HUES64 (cell line): ENCODE data around the gene DGKB.

Source experiments
- H3K27ac ChIP-seq: 2 replicates; pipeline ENCODE4 v1.7.0; 2013; ENCODE audit warnings: low read depth, low read length, inconsistent platforms
- H3K27me3 ChIP-seq: 2 replicates; pipeline ENCODE4 v1.6.1; 2013; ENCODE audit warnings: mild to moderate bottlenecking, low read length; ENCODE audit not compliant: insufficient read depth
- H3K36me3 ChIP-seq: 2 replicates; pipeline ENCODE4 v1.6.1; 2013; ENCODE audit warnings: mild to moderate bottlenecking, low read length; ENCODE audit not compliant: insufficient read depth
- H3K4me1 ChIP-seq: 2 replicates; pipeline ENCODE4 v1.6.1; 2013; ENCODE audit warnings: mild to moderate bottlenecking, low read length, moderate library complexity; ENCODE audit not compliant: insufficient read depth
- H3K4me3 ChIP-seq: 2 replicates; pipeline ENCODE4 v1.5.1; 2013; ENCODE audit warnings: mild to moderate bottlenecking, low read length, moderate library complexity
- H3K9ac ChIP-seq: 2 replicates; pipeline ENCODE4 v1.6.1; 2013; ENCODE audit warnings: mild to moderate bottlenecking, low read depth, low read length
- H3K9me3 ChIP-seq: 2 replicates; pipeline ENCODE4 v1.6.1; 2013; ENCODE audit warnings: low read depth, low read length; ENCODE audit not compliant: insufficient read depth
- WGBS: fragments of 150-250, 120-280 bp; methylation state at CpG from one replicate; pipeline ENCODE4 v1.1.7; 2013; ENCODE audit warnings: missing lambda C conversion rate; 5-methylcytosine and 5-hydroxymethylcytosine counted together

Gene DGKB

GRCh38 chr7:14324767-14325166, 577.8 kb downstream of the DGKB start:
- Histone ChIP-seq H3K9ac (no peak overlapping the region), H3K9me3 (peaks cover 7% of the 10 kb centered on the region; the same call in 1 of the 2 replicates), H3K27me3 (no peaks in the 10 kb centered on the region), H3K4me1 (no peaks in the 10 kb centered on the region), H3K36me3 (no peaks in the 10 kb centered on the region), H3K27ac (no peak overlapping the region), H3K4me3 (no peak overlapping the region)
- 88% methylated on average over 3 of the region's 3 CpGs for WGBS

DNA sequence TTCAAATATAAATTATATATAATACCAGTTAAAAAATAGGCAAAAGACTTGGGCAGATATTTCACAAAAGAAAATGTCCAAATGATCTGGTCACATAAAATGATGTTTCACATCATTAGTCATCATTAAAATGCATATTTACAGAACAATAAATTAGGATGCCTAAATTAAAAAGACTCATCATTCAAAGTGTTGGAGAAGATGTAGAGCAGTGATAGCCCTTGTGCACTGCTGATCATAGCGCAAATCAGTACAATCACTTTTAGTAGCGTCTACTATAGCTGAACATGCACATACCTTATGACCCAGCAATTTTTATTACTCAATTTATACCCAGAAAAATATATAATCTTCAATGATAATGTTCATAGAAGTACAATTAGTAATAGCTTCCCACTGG, 579.8 kb downstream of the DGKB start:
- WGBS = 95% methylated on average over 2 of the region's 2 CpGs
- Histone ChIP-seq H3K27me3 (no peaks in the 10 kb centered on the region), H3K4me1 (no peaks in the 10 kb centered on the region), H3K36me3 (no peaks in the 10 kb centered on the region), H3K4me3 (no peak overlapping the region), H3K27ac (no peak overlapping the region), H3K9ac (no peak overlapping the region), H3K9me3 (peaks cover 7% of the 10 kb centered on the region; the same call in 1 of the 2 replicates)

DNA sequence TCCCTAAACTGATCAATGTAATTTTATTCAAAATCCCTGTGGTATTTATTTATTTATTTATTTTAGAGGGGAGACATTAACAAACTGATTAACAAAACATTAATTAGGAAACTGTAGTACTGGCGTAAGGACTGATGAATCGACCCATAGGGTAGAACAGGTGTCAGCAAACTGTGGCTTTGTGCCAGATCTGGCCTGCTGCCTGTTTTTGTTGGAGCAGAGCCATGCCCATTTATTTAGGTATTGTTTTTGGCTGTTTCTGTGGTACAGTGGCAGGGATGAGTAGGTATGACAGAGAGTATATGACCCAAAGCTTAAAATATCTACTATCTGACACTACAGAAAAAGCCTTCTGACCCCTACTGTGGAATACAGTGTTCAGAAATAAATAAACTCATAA, 580.6 kb downstream of the DGKB start:
- no peaks in the 10 kb centered on the region for H3K4me1 ChIP-seq
- H3K27ac ChIP-seq = no peak overlapping the region
- 97% methylated on average over 2 of the region's 2 CpGs for WGBS
- no peaks in the 10 kb centered on the region for H3K36me3 ChIP-seq
- peaks cover 7% of the 10 kb centered on the region; the same call in 1 of the 2 replicates for H3K9me3 ChIP-seq
- no peaks in the 10 kb centered on the region for H3K27me3 ChIP-seq
- no peak overlapping the region for H3K4me3 ChIP-seq
- no peak overlapping the region for H3K9ac ChIP-seq

DNA sequence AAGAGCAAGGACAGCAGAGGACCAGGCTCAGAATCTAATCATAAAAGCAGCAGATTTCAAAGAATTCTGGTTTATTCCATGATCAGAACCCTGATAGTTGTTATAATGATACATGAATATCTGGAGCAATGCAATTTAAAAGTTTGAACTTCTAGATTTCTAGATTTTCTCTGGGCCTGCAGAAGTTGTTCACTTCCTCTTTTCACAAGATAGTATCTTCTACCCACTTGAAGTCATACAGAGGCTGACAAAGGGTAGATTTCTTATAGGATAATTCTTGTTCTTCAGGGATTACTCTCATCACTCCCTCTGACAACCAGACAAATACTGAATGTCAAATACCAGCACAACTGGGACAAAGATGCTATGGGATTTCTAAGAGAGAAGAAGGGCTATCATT, 593.1 kb downstream of the DGKB start:
- H3K9me3 ChIP-seq = no peaks in the 10 kb centered on the region
- H3K27me3 ChIP-seq = no peaks in the 10 kb centered on the region
- no peak overlapping the region for H3K4me3 ChIP-seq
- no peak overlapping the region for H3K27ac ChIP-seq
- no peak overlapping the region for H3K9ac ChIP-seq
- H3K36me3 ChIP-seq = no peaks in the 10 kb centered on the region
- H3K4me1 ChIP-seq = 0 out of 2 replicates have a peak, but pooled peaks cover 6% of the 10 kb centered on the region

DNA sequence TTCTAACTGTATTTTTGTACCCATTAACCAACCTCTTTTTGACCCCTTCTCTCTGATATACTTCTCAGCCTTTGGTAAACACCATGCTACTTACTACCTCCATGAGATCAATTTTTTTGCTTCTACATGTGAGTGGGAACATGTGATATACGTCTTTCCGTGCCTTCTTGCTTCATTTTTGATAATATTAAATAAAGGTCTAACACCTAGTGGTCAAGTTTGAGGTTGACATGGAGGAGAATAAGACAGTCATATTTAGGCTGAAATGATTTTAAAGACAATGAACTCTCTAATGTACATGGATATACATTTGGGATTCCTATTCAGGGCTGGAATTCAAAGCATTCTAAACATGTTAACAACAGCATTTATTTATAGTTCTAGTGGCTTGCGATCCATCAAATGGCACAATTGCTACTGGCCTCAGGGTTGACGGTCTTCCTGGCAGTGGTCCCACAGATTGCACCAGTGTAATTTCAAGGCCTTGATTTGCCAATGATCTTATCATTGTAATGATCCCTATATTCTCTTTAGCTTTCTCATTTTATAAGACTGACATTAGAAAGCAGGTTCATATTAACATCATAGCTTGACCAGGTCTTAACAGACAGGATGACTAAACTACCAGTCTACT, 597.2 kb downstream of the DGKB start:
- Histone ChIP-seq H3K27me3 (no peaks in the 10 kb centered on the region), H3K36me3 (no peaks in the 10 kb centered on the region), H3K4me3 (no peak overlapping the region), H3K9me3 (no peaks in the 10 kb centered on the region), H3K4me1 (0 out of 2 replicates have a peak, but pooled peaks cover 6% of the 10 kb centered on the region), H3K27ac (no peak overlapping the region), H3K9ac (no peak overlapping the region)
- WGBS = 96% methylated on average over 2 of the region's 4 CpGs

DNA sequence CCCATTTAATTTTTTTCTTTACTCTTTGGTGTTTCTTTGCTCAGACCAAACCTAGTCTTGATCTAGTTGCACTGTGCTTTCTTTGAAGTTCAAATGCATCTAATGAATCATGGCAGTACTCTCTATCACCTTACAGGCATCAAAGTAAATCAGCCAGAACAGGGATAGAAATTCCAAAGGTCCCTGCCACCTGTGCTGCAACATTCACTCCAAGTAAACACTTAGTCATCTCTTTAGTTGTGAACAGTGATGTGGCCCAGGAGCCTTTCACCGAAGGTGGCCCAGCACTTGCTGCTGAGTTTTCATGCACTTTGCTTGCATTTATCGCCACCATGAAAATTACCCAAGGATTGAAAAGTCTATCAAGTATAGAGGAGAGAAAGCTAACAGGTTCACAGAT, 599.0 kb downstream of the DGKB start:
- Histone ChIP-seq H3K9ac (no peak overlapping the region), H3K27me3 (no peaks in the 10 kb centered on the region), H3K4me3 (no peak overlapping the region), H3K36me3 (no peaks in the 10 kb centered on the region), H3K4me1 (0 out of 2 replicates have a peak, but pooled peaks cover 6% of the 10 kb centered on the region), H3K27ac (no peak overlapping the region), H3K9me3 (no peaks in the 10 kb centered on the region)
- 95% methylated on average over 2 of the region's 2 CpGs for WGBS

GRCh38 chr7:14294637-14295036, 607.9 kb downstream of the DGKB start:
- H3K36me3 ChIP-seq = no peaks in the 10 kb centered on the region
- 97% methylated on average over 1 of the region's 1 CpG for WGBS
- no peaks in the 10 kb centered on the region for H3K27me3 ChIP-seq
- H3K9ac ChIP-seq = no peak overlapping the region
- H3K9me3 ChIP-seq = no peaks in the 10 kb centered on the region
- no peak overlapping the region for H3K27ac ChIP-seq
- no peak overlapping the region for H3K4me3 ChIP-seq
- 0 out of 2 replicates have a peak, but pooled peaks cover 8% of the 10 kb centered on the region for H3K4me1 ChIP-seq

DNA sequence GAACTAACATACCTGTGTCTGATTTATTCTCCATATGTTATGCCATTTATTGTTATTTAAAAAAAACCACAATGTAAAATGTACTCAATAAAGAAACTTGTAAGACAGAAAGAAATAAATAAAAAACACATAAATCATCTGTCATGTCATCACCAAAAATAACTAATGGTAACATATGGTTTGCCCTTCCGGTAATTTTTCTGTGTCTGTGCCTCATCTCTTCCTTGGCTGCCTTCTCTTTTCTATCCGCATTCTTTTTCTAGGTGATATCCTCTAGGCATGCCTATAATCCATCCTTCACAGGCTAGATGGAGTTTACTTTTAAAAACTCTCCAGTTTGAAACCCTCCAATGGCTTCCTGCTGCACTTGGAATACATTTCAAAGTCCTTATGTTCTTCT, 609.1 kb downstream of the DGKB start:
- 96% methylated on average over 2 of the region's 2 CpGs for WGBS
- H3K9ac ChIP-seq = no peak overlapping the region
- H3K27ac ChIP-seq = no peak overlapping the region
- H3K27me3 ChIP-seq = no peaks in the 10 kb centered on the region
- H3K4me1 ChIP-seq = peaks cover 12% of the 10 kb centered on the region
- no peaks in the 10 kb centered on the region for H3K36me3 ChIP-seq
- no peak overlapping the region for H3K4me3 ChIP-seq
- no peaks in the 10 kb centered on the region for H3K9me3 ChIP-seq

- Histone ChIP-seq H3K4me3 (no peak overlapping the region), H3K36me3 (no peaks in the 10 kb centered on the region), H3K27me3 (no peaks in the 10 kb centered on the region), H3K27ac (no peak overlapping the region), H3K9me3 (no peaks in the 10 kb centered on the region), H3K4me1 (peaks cover 15% of the 10 kb centered on the region), H3K9ac (no peak overlapping the region)
Observed at GRCh38 chr7:14292737-14293136, 609.8 kb downstream of the DGKB start.

DNA sequence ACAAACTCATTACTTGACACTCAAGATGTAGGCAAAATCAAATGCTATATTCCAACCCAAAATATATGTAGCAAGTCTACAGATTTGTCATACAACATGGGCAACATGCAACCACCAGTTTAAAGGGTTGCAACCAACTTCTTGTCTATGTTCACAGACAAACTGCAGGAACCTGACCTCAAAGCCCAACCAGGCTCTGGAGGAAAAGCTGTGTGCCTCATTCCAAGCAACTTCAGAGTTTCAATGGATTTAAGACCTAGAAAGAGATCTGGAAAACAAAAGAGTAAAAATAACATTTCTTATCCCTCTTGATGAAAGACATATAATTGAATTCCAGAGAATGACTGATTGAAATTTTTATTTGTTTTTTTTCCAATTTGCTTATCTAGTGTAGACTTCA, 612.6 kb downstream of the DGKB start:
- Histone ChIP-seq H3K27me3 (no peaks in the 10 kb centered on the region), H3K4me1 (peaks cover 8% of the 10 kb centered on the region), H3K4me3 (no peak overlapping the region), H3K27ac (no peak overlapping the region), H3K9me3 (no peaks in the 10 kb centered on the region), H3K9ac (no peak overlapping the region), H3K36me3 (no peaks in the 10 kb centered on the region)

- no peaks in the 10 kb centered on the region for H3K9me3 ChIP-seq
- no peaks in the 10 kb centered on the region for H3K36me3 ChIP-seq
- 90% methylated on average over 2 of the region's 3 CpGs for WGBS
- no peak overlapping the region for H3K9ac ChIP-seq
- H3K27me3 ChIP-seq = no peaks in the 10 kb centered on the region
- peaks cover 6% of the 10 kb centered on the region for H3K4me1 ChIP-seq
- no peak overlapping the region for H3K27ac ChIP-seq
- no peak overlapping the region for H3K4me3 ChIP-seq
Observed at GRCh38 chr7:14288701-14289100, 613.9 kb downstream of the DGKB start.

- Histone ChIP-seq H3K27ac (no peak overlapping the region), H3K4me3 (no peak overlapping the region), H3K27me3 (no peaks in the 10 kb centered on the region), H3K36me3 (no peaks in the 10 kb centered on the region), H3K4me1 (peaks cover 6% of the 10 kb centered on the region), H3K9ac (no peak overlapping the region), H3K9me3 (no peaks in the 10 kb centered on the region)
- 100% methylated on average over 2 of the region's 2 CpGs for WGBS
Observed at GRCh38 chr7:14287398-14287797, 615.2 kb downstream of the DGKB start.
